IPS-NIHi11 (cell line): Measurements from ENCODE around the gene CREM.
A peak's percentile ranks its signal among the peaks of the same experiment; 100 is the strongest.

Experiments
- DNase-seq: peaks from one replicate; pipeline ENCODE4 v3.0.0; 2012; ENCODE audit warnings: mixed read lengths, low spot score

CREM gene

GRCh38 chr10:35135861-35136260, 9.2 kb downstream of the CREM start:
- DNase-seq, result no peak

- no peak for DNase-seq
These were observed 9.7 kb downstream of the CREM start for GRCh38 chr10:35136263-35136815.

- no peak for DNase-seq
These were observed 13.5 kb downstream of the CREM start for GRCh38 chr10:35140126-35140525.

- no peak for DNase-seq
These were observed 14.1 kb downstream of the CREM start for GRCh38 chr10:35140727-35141126.

GRCh38 chr10:35150308-35150707, 23.7 kb downstream of the CREM start:
- DNase-seq, result no peak

GRCh38 chr10:35152992-35153391, 26.3 kb downstream of the CREM start:
- DNase-seq, result no peak

GRCh38 chr10:35153716-35154115, 27.1 kb downstream of the CREM start:
- no peak for DNase-seq

- DNase-seq, result no peak
These were observed 34.1 kb downstream of the CREM start for GRCh38 chr10:35160743-35161142.

- DNase-seq, result no peak
These were observed 35.3 kb downstream of the CREM start for GRCh38 chr10:35161906-35162305.

GRCh38 chr10:35165136-35165535, 38.5 kb downstream of the CREM start:
- DNase-seq, result no peak

GRCh38 chr10:35165811-35166210, 39.2 kb downstream of the CREM start:
- DNase-seq, result no peak

- DNase-seq, result no peak
These were observed 40.0 kb downstream of the CREM start for GRCh38 chr10:35166607-35167006.

- DNase-seq, result no peak
These were observed 40.7 kb downstream of the CREM start for GRCh38 chr10:35167342-35167741.

- DNase-seq, result no peak
These were observed 45.5 kb downstream of the CREM start for GRCh38 chr10:35172146-35172545.

GRCh38 chr10:35172574-35172973, 45.9 kb downstream of the CREM start:
- no peak for DNase-seq

GRCh38 chr10:35178331-35178730, 51.7 kb downstream of the CREM start:
- peak; percentile 15 for DNase-seq

- DNase-seq, result no peak
These were observed 56.2 kb downstream of the CREM start for GRCh38 chr10:35182631-35183510.

- no peak for DNase-seq
These were observed 58.0 kb downstream of the CREM start for GRCh38 chr10:35184527-35185171.

GRCh38 chr10:35185260-35186034, 58.8 kb downstream of the CREM start:
- DNase-seq, result no peak

- DNase-seq, result no peak
These were observed 62.3 kb downstream of the CREM start for GRCh38 chr10:35188954-35189353.

- no peak for DNase-seq
These were observed 64.9 kb downstream of the CREM start for GRCh38 chr10:35191523-35191922.

GRCh38 chr10:35192645-35193249, 66.1 kb downstream of the CREM start:
- no peak for DNase-seq
